CD1c-positive myeloid dendritic cell (primary cell): Measurements from ENCODE around the gene CPEB3.
A peak's percentile ranks its signal among the peaks of the same experiment; 100 is the strongest.
"Not testable (repeated sequence)": the region's sequence is repeated elsewhere in the genome, so short reads cannot be mapped to it uniquely, and the experiment has no call there.

ENCODE experiments used
- DNase-seq: peaks from one replicate; pipeline ENCODE4 v3.0.0-alpha.2; 2016; ENCODE audit errors: extremely low spot score

CPEB3 gene

DNA sequence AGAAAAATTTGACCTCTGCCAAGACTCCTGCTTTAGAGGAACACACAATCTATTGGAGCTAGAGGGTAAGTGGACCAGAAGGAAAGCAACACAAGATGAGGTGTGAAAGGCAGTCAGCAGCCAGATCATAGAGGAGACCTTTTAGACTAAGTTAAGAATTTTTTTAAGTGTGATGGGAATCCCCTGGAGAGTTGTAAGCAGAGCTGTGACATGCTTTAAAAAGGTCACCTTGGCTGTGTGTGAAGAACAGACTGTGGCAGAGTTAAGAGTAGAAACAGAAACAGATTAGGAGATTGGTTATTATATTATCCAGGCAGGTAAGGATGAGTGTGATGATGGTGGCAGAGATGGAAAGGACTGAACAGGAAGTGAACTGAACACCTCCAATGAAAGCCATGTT, 23.5 kb downstream of the CPEB3 start:
- DNase-seq, result no peak

DNA sequence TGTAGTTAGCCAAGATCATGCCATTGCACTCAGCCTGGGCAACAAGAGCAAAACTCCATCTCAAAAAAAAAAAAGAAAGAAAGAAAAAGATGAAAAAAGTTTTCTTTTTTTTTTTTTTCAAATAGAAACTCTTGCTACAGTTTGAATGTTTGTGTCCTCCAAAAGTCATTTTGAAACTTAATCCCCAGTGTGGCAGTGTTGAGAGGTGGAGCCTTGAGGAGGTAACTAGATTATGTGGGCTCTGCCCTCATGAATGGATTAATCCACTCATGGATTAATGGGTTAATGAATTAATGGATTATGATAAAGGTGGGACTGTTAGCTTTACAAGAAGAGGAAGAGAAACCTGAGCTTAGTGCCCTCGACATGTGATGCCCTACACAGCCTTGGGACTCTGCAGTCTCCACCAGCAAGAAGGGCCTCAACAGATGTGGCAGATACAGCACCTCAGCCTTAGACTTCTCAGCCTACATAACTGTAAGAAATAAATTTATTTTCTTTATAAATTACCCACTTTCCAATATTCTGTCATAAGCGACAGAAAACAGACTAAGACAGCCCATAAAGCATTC, 25.1 kb downstream of the CPEB3 start:
- no peak for DNase-seq

DNA sequence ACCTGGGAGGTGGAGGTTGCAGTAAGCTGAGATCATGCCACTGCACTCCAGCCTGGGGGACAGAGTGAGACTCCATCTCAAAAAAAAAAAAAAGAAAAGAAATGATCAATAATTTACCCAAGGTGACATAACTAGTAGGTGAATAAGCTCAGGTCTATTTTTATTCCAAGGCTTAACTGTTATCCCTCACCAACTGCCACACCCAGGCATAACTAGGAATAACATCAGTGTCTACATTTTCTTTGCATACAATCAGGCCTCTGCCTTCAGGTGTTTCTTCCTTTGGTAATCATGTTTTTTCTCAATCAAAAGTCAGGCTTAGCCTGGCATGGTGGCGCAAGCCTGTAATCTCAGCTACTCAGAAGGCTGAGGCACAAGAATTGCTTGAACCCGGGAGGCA, 26.6 kb downstream of the CPEB3 start:
- no peak for DNase-seq

DNA sequence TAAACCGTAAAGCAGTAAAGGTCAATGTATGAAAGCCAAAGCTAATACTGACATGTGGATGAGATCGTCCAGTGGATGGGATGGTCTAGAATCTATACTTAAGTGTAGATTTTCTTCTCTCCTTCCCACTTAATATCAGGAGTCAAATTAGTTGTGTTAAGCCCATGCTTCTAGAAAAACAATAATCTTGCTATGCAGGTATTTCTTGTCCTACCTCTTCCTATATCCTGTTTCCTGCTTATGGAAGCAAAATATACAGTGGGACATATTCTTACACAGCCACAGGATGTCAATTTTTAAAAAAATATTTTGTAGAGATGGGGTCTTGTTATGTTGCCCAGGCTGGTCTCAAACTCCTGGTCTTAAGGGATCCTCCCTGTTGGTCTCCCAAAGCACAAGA, 27.5 kb downstream of the CPEB3 start:
- DNase-seq, result no peak

DNA sequence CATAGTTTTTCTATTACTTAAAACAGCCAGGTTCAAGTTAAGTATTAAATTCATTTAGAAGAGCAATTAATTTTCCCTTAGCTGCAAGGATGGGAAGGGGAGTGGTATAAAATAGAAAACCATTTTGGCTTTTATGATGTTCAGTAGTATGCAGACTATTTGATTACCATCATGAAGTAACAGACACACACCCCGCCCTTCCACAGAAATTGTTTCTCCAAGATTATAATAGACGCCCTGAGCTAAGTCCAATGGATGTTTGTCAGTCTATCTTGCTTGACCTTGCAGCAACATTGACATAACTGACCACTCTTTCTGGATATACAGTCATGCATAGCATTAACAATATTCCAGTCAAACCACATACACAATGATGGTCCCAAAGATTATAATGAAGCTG, 42.3 kb downstream of the CPEB3 start:
- DNase-seq, result no peak

DNA sequence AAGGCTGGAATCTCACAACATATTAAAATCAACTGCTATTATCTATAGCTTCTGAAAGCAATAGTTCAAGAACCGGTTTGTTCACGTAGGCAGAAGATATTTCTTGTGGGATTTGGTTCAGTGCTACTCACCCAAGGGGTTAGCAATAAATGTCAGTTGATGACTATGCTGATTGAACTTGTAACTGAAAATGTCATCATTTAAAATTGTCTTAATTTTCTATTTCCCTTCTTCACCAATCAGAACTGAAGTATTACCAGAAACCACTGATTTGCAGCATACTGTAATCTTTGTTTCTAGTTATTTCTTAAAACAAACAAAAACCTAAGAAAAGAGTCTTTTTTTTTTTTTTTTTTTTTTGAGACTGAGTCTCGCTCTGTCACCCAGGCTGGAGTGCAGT, 46.1 kb downstream of the CPEB3 start:
- no peak for DNase-seq

DNA sequence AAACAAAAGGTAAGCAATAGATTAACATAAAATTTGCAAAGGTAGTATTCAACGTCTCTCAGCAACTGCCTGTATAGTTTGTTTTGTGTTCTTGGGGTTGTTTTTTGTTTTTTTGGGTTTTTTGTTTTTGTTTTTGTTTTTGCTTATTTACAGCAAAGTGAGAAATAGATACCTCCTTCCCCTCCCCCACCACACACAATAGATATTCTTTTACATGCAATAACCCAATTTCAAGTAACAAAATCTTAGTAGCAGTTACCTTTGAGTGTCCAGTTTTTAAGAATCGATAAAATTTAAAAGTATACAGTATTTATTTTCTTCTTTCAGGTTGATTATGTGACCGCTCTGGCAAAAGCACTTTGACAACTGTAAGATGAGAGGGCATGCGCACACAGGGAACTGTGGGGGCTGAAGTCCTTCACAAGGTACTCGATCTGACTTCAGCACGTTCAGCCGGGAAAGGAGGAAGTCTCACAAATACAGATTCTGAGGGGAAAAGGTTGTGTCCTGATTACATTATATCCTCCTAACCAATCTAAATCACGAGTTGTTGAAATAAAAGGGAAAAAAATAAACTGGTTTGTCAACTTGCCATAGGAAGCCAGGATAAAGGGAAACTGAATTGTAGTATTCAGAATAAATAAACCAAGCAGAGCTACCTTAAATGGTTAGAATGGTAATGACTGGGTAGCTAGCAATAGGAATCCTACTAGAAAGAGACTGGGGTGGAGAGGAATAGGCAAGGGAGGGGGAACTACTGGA, 47.8 kb downstream of the CPEB3 start:
- peak; percentile 76 for DNase-seq

DNA sequence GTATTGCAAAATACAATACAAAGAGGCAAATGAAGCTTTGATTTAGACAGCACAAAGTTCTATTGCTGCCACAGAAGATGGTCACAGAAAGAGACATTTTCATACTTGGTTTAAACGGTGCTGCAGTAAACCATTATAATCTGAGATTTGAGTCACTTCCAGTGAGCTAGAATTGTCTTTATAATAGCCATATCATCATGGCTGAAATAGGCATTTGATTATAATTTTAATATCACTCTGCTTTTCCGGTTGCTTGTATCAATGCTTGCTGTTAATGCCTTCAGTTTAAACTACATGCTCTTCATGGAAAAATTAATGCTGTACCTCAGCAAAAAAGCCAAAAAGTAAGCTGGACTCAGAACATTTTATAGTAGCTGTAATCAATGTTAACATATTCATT, 48.5 kb downstream of the CPEB3 start:
- DNase-seq, result no peak

DNA sequence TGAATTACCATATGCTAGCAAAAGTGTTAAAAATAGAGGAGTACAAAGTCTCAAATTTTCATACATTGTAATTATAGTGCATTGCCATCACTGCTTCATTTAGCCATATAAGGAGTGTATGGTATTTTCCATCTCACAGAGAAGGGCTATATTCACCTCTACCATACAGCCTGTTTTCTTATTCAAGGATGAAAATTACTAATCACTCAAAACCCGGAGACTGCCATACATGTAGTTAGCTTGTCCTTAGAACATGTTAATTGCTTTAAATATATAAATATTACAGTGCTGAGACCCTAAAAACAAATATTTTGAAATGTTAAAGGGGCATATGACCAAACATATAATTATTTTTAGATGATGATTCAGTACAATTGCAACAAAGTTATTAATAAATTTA, 49.4 kb downstream of the CPEB3 start:
- DNase-seq, result no peak

DNA sequence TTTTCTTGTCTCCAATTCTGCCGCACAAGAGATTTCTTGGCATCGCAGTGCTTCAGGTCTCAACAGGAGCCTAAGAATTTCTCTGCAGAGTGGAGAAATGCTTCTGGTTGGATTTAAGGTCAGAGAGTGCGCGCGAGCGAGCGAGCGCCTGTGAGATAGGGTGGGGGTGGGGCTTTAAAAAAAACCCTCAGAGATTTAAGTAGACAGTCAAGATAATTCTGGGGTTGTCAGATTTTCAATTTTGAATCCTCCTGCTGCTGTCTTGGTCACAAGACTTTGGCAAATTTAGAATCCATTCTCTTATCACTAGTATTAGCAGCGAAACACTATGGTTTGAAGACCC, 49.7 kb downstream of the CPEB3 start:
- peak; percentile 22 for DNase-seq

DNA sequence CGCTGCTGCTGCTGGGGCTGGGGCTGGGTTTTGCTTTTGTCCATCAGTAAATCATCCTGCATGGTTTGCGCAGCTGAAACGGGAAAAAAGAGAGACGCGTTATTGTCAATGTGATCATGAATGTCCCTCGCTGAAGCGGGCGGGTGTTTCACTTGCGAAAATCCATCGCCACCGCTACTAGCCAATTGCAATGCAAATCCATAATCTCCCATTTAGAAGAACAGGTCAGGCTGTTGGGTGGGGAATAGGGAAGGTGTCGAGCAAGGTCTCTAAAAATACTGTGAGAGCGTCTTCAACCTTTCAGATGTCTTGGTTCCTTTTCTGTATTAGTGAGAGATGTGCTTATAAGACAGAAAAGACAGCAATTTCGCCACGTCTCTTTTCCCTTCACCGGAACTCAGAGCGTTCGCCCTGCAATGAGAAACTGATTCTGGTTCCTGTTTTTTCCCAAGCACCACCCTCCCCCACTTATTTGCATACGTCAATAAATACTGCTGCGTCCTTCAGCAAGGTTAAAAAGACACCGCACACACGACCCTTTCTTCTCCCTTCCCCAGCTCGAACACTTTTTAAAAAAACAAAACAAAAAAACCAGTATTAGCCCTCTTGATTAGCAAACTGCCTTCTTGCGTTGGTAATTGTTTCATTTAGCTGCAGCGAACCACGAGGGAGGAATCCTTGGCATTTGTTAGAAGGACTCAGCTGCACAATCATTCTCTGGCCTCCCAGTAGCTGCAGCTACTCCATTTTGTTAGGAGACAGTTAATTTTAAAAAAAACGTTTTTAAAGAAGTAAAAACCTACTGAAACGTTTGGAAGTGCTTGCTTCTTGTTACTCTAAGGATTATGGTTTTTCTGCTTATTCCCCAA, 50.4 kb downstream of the CPEB3 start:
- peak; percentile 92 for DNase-seq

DNA sequence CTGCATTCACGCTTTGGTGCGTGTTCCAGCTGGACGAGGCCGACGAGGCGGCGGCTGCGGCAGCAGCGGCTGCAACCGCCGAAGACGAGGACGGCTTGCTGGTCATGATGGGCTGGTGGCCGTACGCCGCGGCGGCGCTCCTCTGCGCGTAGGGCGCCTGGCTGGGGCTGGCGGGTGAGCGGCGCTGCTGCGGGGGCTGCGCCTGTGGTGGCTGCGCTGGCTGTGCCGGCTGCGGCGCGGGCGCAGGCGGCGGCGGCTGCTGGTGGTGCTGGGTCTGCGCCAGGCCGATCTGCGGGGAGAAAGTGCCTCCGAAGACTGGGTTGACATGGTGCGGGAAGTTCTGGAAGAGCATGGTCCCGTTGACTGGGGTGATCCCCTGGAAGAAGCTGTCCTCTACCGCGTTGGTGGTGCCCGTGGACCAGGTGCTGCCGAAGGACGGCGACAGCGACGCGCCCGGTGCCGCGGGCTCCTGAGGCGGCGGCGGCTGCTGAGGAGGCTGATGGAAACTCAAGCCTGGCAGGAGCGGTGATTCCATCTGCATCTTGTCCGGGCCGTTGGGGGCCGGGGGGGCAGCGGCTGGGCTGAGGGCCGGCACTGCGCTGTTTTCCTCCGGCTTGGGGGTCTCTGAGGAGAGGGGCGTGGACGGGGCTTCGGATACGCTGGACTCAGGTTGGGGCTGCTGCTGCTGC, 51.1 kb downstream of the CPEB3 start:
- peak; percentile 59 for DNase-seq

DNA sequence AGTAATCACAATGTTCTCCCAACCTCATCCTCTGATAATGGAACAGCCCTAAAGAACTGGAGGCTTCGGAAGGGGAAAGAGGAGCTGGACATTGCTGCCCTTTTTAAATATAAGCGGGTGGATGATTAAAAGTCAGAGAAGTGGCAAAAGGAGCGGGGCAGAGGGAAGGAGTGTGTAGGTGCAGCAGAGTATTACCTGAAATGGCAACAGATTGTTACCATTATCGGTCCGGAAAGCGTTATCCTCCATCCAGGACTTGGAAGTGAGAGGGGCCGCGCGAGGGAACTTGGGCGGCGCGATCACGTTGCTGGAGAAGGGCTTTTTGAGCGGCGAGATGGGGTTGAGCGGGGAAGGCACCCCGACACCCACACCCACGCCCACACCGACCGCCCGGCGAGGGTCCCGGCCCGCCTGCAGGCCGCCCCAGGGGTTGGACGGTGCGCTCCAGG, 51.7 kb downstream of the CPEB3 start:
- DNase-seq, result no peak

DNA sequence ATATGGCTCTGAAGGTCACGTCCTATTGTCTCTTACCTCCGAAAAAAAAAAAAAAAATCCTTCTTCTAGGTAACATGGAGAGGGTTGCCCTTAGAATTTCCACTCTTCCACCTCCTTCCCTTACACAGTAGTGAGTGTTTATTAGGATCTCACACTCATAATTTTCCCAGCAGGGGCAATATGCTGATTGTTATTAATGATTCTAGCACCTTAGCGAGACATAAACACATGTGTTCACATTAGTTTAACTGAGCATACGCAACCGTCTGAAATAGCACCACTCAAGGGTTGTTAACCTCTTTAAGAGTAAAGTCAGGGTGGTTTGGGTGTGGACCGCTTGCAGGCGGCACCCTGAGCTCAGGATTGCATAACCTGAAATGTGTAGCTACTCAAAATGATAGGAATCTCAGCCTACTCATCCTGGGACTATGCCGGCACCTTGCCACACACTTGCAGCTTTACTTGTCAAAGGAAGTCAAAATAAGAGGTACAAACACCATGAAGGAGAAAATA, 52.2 kb downstream of the CPEB3 start:
- peak; percentile 46 for DNase-seq

DNA sequence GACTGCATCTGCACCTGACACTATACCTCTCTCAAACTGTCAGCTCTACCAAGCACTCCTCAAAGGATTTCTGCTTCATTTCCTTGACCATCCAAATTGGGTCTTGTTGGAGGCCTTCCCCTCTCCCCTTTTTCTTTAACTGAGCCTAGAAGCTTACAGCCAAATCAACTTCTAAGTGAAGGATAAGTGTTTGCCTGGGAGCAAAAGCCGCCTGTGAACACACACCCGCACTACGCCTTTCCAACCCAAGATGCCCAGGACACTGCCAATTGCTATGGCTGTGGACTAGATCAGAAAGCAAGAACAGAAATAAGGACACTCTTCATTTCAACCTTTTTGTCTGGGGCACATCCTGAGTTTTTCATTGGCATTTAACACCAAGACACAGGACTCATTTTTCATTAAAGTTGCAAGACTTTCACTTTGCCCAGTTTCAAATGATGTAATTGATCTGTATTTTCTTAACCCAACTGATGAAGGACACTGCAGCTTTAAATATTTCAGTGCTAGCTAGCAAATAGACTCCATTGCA, 52.8 kb downstream of the CPEB3 start:
- DNase-seq, result no peak

DNA sequence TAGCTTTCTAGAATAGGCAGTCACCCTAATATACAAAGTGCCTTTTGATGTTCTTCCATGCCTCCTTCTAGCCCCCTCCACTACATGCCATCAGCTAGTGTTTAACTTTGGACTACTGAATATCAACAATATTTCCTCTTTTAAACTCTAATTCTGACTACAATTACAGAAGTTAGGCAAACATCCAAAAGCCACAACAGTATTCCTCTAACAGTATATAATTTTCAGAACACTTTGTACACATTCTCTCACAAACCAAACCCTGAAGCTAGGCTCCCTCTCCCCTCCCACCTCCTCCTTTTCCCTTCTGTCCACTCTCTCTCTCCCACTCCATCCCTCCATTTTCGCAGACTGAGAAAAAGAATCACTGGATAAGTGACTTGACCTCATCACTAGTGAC, 59.7 kb downstream of the CPEB3 start:
- DNase-seq, result peak; percentile 18

DNA sequence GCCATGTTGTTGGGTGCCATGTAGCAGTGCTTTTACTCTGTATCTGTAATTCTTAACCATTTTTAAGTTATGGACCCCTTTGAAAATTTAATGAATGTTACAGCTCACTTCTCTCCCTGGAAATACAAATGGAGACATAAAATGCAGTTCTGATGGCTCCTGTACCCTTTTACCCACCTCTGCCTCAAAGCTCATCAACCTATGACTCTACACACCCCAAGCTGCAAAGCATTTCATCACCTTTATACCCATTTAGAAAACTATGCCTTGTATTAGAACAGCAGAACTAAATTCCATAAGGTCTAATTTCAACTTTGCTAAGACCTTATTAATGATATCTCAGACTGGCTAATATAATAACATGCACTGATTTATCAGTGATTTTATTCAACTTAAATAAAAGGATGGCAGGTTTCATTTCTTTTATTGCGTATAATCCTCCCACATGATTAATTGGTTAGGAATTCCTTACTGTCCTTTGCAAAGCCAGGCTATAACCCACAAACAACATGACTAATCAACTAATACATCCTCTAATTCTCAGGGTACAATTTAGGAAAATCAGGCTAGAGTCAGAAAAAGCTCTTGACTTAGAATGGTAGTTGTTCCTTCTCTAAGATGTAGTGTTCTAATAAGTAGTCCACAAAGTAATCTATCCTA, 68.1 kb downstream of the CPEB3 start:
- DNase-seq, result no peak

DNA sequence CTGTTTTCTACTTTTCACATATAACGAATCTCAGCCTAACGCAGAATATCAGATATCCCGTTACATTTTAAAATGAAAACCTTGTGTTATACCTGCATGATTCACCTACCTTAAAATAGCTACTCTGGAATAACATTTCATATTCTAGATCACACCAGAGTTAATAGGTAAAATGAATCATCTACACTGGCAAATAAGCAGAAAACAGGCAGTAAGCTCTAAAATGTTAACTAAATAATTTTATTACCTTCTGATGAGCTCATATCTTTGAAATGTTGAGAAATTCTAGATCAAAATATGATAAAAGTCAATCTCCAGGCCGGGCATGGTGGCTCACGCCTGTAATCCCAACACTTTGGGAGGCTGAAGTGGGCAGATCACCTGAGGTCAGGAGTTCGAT, 71.3 kb downstream of the CPEB3 start:
- DNase-seq, result no peak

DNA sequence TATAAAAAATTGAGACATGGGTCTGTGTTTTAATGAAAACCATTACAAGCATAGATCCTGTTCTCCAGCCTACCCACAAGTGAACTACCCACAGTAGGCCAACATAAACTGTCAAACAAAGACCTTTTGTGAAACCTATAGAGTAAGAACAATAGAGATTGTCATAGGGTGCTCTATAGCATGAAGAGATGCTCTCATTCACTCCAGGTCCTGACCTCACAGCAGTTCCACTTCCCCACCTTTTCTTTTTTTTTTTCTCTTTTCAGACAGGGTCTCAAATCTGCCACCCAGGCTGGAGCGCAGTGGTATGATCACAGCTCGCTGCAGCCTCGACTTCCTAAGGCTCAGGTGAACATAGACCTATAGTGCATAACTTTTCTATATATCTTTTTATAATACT, 72.3 kb downstream of the CPEB3 start:
- DNase-seq, result no peak

DNA sequence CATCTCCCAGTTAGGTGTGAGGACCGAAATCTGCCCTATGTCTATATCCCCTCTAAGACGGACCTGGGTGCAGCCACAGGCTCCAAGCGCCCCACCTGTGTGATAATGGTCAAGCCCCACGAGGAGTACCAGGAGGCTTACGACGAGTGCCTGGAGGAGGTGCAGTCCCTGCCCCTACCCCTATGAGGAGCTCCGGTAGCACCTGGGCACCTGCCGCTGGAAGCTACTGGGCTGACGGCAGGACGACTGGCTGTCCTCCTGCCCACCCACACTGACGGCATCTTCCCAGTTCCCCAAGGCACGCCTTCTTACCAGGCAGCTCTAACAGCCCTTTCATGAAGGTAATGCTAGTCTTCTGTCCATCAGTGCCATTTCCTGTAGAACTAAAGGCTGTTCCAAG, 74.3 kb downstream of the CPEB3 start:
- DNase-seq, result not testable (repeated sequence)

DNA sequence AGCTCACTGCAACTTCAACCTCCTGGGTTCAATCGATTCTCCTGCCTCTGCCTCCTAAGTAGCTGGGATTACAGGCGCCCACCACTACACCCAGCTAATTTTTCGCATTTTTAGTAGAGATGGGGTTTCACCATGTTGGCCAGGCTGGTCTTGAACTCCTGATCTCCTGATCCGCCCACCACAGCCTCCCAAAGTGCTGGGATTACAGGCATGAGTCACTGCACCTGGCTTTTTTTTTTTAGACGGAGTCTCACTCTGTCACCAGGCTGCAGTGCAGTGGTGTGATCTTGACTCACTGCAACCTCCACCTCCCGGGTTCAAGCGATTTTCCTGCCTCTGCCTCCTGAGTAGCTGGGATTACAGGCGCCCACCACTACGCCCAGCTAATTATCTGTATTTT, 75.7 kb downstream of the CPEB3 start:
- not testable (repeated sequence) for DNase-seq
